Measurements from ENCODE around the gene PIK3IP1. TPM values are rescaled to one million over a fixed set of nuclear protein-coding genes. Genes with fewer than 3 reads are reported as not detected.

Gene PIK3IP1
- polyA plus RNA-seq, 1 experiment: 23.8 TPM

GRCh38 chr22:31276426-31277167 lies 15.7 kb downstream of the PIK3IP1 start:
- ChIA-PET CTCF (no interaction called here), POLR2A (interaction anchor here (1.0 kb wide), 1 partner anchor 14 kb away, joined by 3 read pairs; no protein-coding TSS in a partner anchor)
- no peaks in the 10 kb centered on the region for H3K27me3 ChIP-seq (ENCODE audit: control insufficient read depth, insufficient read depth, low read length)
- TF ChIP-seq, protein P1, sequence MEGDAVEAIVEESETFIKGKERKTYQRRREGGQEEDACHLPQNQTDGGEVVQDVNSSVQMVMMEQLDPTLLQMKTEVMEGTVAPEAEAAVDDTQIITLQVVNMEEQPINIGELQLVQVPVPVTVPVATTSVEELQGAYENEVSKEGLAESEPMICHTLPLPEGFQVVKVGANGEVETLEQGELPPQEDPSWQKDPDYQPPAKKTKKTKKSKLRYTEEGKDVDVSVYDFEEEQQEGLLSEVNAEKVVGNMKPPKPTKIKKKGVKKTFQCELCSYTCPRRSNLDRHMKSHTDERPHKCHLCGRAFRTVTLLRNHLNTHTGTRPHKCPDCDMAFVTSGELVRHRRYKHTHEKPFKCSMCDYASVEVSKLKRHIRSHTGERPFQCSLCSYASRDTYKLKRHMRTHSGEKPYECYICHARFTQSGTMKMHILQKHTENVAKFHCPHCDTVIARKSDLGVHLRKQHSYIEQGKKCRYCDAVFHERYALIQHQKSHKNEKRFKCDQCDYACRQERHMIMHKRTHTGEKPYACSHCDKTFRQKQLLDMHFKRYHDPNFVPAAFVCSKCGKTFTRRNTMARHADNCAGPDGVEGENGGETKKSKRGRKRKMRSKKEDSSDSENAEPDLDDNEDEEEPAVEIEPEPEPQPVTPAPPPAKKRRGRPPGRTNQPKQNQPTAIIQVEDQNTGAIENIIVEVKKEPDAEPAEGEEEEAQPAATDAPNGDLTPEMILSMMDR (IDR thresholded peaks at IDR 0.05; ENCODE audit: low read depth, low read length): no peak
- no peaks in the 10 kb centered on the region for H3K9me3 ChIP-seq (ENCODE audit: control insufficient read depth, insufficient read depth, low read length)
- H3K4me3 ChIP-seq (ENCODE audit: low read depth, low read length): no peak overlapping the region
- no peak for DNase-seq (ENCODE audit: low read depth, low spot score)
- no peak overlapping the region for H3K27ac ChIP-seq (ENCODE audit: low read depth, low read length)

- Histone ChIP-seq H3K4me3 (ENCODE audit: low read depth, low read length) (no peak overlapping the region), H3K27ac (ENCODE audit: low read depth, low read length) (no peak overlapping the region), H3K9me3 (ENCODE audit: control insufficient read depth, insufficient read depth, low read length) (no peaks in the 10 kb centered on the region), H3K27me3 (ENCODE audit: control insufficient read depth, insufficient read depth, low read length) (no peaks in the 10 kb centered on the region)
- POLR2A ChIA-PET: interaction anchor here (1.0 kb wide), 1 partner anchor 15 kb away, joined by 3 read pairs; no protein-coding TSS in a partner anchor
- CTCF ChIA-PET: interaction anchor here (3.9 to 4.1 kb wide), 2 partner anchors 21 to 63 kb away, joined by 44 to 96 read pairs; partner anchors contain the start of gene LIMK2
- DNase-seq (ENCODE audit: low read depth, low spot score): no peak
- TF ChIP-seq, protein P1 (IDR thresholded peaks at IDR 0.05; ENCODE audit: low read depth, low read length): no peak
Measured at GRCh38 chr22:31275576-31275975, 16.7 kb downstream of the PIK3IP1 start.

GRCh38 chr22:31275018-31275417 lies 17.3 kb downstream of the PIK3IP1 start:
- Histone ChIP-seq H3K27ac (ENCODE audit: low read depth, low read length) (no peak overlapping the region), H3K4me3 (ENCODE audit: low read depth, low read length) (no peak overlapping the region), H3K27me3 (ENCODE audit: control insufficient read depth, insufficient read depth, low read length) (no peaks in the 10 kb centered on the region), H3K9me3 (ENCODE audit: control insufficient read depth, insufficient read depth, low read length) (no peaks in the 10 kb centered on the region)
- ChIA-PET CTCF (interaction anchor here (3.5 to 4.1 kb wide), 3 partner anchors 15 to 62 kb away, joined by 22 to 96 read pairs (median 44); partner anchors contain the start of gene LIMK2), POLR2A (no interaction called here)
- DNase-seq (ENCODE audit: low read depth, low spot score): no peak
- TF ChIP-seq, protein P1 (IDR thresholded peaks at IDR 0.05; ENCODE audit: low read depth, low read length): no peak

DNA sequence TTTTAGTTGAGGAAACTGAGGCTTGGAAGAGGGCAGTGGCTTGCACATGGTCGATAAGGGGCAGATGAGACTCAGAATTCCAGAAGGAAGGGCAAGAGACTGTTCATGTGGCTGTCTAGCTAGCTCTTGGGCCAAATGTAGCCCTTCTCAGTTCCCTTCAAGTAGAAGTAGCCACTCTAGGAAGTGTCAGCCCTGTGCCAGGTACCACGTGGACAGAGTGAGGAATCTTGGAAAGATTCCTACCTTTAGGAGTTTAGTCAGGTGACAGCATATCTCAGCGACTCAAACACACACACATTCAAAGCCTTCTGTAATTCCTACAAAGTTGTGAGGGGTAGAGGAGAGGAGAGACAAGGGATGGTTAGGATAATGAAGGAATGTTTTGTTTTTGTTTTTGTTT lies 18.3 kb downstream of the PIK3IP1 start:
- TF ChIP-seq, protein P1 (IDR thresholded peaks at IDR 0.05; ENCODE audit: low read depth, low read length): no peak
- no peak for DNase-seq (ENCODE audit: low read depth, low spot score)
- POLR2A ChIA-PET: no interaction called here
- Histone ChIP-seq H3K9me3 (ENCODE audit: control insufficient read depth, insufficient read depth, low read length) (no peaks in the 10 kb centered on the region), H3K27me3 (ENCODE audit: control insufficient read depth, insufficient read depth, low read length) (no peaks in the 10 kb centered on the region), H3K4me3 (ENCODE audit: low read depth, low read length) (no peak overlapping the region), H3K27ac (ENCODE audit: low read depth, low read length) (no peak overlapping the region)
- CTCF ChIA-PET: interaction anchor here (0.7 to 4.9 kb wide), 16 partner anchors 9 to 166 kb away, joined by 3 to 96 read pairs (median 20); partner anchors contain the start of genes LIMK2, PIK3IP1 and SELENOM
